BLaER1 treated with 17β-estradiol and CSF1 and Interleukin-3, amounts not matched to agents 10 nM and 100 nM (cell line): Measurements from ENCODE around the gene ZSWIM2.

Source experiments
- H3K27ac ChIP-seq, 11 experiments: shearing (Covaris generic); formaldehyde crosslinking; 2 replicates each; pipeline ENCODE4 v1.8.1; 2022
- H3K27me3 ChIP-seq, 11 experiments: shearing (Covaris generic); formaldehyde crosslinking; 2 replicates each; pipeline ENCODE4 v1.8.1; 2022
- H3K36me3 ChIP-seq, 11 experiments: shearing (Covaris generic); formaldehyde crosslinking; 2 replicates each; pipeline ENCODE4 v1.8.1; 2022
- H3K4me1 ChIP-seq, 10 experiments: shearing (Covaris generic); formaldehyde crosslinking; 2 replicates each; pipeline ENCODE4 v1.8.1; 2022
- H3K4me2 ChIP-seq, 11 experiments: shearing (Covaris generic); formaldehyde crosslinking; 2 replicates each; pipeline ENCODE4 v1.8.1; 2022
- H3K4me3 ChIP-seq, 10 experiments: shearing (Covaris generic); formaldehyde crosslinking; 2 replicates each; pipeline ENCODE4 v1.8.1; 2022
- H3K9ac ChIP-seq, 11 experiments: shearing (Covaris generic); formaldehyde crosslinking; 2 replicates each; pipeline ENCODE4 v1.8.1; 2022
- H3K9me3 ChIP-seq, 11 experiments: shearing (Covaris generic); formaldehyde crosslinking; replicated peaks in 1 of 11; 2 replicates each; pipeline ENCODE4 v1.8.1; 2022
- H4K20me1 ChIP-seq, 11 experiments: shearing (Covaris generic); formaldehyde crosslinking; 2 replicates each; pipeline ENCODE4 v1.8.1; 2022
- Cebpa-rat ChIP-seq, 11 experiments: shearing (Covaris generic); IDR thresholded peaks; 2 replicates each; pipeline ENCODE4 v1.8.1; 2022

Gene ZSWIM2

GRCh38 chr2:186884587-186884986, 35.6 kb upstream of the ZSWIM2 start:
- Histone ChIP-seq H3K4me2 (no peak overlapping the region), H3K36me3 (no peaks in the 10 kb centered on the region), H4K20me1 (no peaks in the 10 kb centered on the region), H3K4me1 (peaks cover 0 to 12% (median 5%) of the 10 kb centered on the region in 10 experiments; a peak in 9 of 20 replicates), H3K27ac (no peak overlapping the region), H3K9ac (no peak overlapping the region), H3K27me3 (no peaks in the 10 kb centered on the region), H3K9me3 (peaks cover 8 to 18% (median 13%) of the 10 kb centered on the region in 11 experiments; a peak in 17 of 22 replicates), H3K4me3 (no peak overlapping the region)
- no peak for TF ChIP-seq Cebpa-rat (IDR thresholded peaks at IDR 0.05)

GRCh38 chr2:186883666-186884065, 34.7 kb upstream of the ZSWIM2 start:
- TF ChIP-seq Cebpa-rat (IDR thresholded peaks at IDR 0.05), result no peak
- no peak overlapping the region for H3K4me3 ChIP-seq
- H3K9ac ChIP-seq, result no peak overlapping the region
- H3K27me3 ChIP-seq, result no peaks in the 10 kb centered on the region
- H4K20me1 ChIP-seq, result no peaks in the 10 kb centered on the region
- no peak overlapping the region for H3K4me2 ChIP-seq
- H3K36me3 ChIP-seq, result no peaks in the 10 kb centered on the region
- H3K4me1 ChIP-seq, result peaks cover 0 to 12% (median 5%) of the 10 kb centered on the region in 10 experiments; a peak in 9 of 20 replicates
- H3K9me3 ChIP-seq, result peaks cover 8 to 18% (median 13%) of the 10 kb centered on the region in 11 experiments; a peak in 17 of 22 replicates
- no peak overlapping the region for H3K27ac ChIP-seq

GRCh38 chr2:186882511-186883071, 33.6 kb upstream of the ZSWIM2 start:
- H4K20me1 ChIP-seq, result no peaks in the 10 kb centered on the region
- peaks cover 0 to 12% (median 5%) of the 10 kb centered on the region in 10 experiments; a peak in 9 of 20 replicates for H3K4me1 ChIP-seq
- TF ChIP-seq Cebpa-rat (IDR thresholded peaks at IDR 0.05), result no peak
- no peaks in the 10 kb centered on the region for H3K27me3 ChIP-seq
- H3K9me3 ChIP-seq, result peaks cover 8 to 18% (median 13%) of the 10 kb centered on the region in 11 experiments; a peak in 17 of 22 replicates
- no peak overlapping the region for H3K4me2 ChIP-seq
- H3K27ac ChIP-seq, result no peak overlapping the region
- H3K9ac ChIP-seq, result no peak overlapping the region
- no peak overlapping the region for H3K4me3 ChIP-seq
- no peaks in the 10 kb centered on the region for H3K36me3 ChIP-seq

- Histone ChIP-seq H4K20me1 (no peaks in the 10 kb centered on the region), H3K4me1 (peaks cover 0 to 6% (median 0%) of the 10 kb centered on the region in 10 experiments; a peak in 3 of 20 replicates), H3K9me3 (peaks cover 8 to 18% (median 13%) of the 10 kb centered on the region in 11 experiments; a peak in 17 of 22 replicates), H3K4me3 (no peak overlapping the region), H3K4me2 (no peak overlapping the region), H3K9ac (no peak overlapping the region), H3K36me3 (no peaks in the 10 kb centered on the region), H3K27me3 (no peaks in the 10 kb centered on the region), H3K27ac (no peak overlapping the region)
- no peak for TF ChIP-seq Cebpa-rat (IDR thresholded peaks at IDR 0.05)
These were observed 32.7 kb upstream of the ZSWIM2 start for GRCh38 chr2:186881660-186882059.

GRCh38 chr2:186879312-186879711, 30.3 kb upstream of the ZSWIM2 start:
- Histone ChIP-seq H3K9ac (no peak overlapping the region), H3K4me3 (no peak overlapping the region), H3K4me2 (no peak overlapping the region), H3K27ac (no peak overlapping the region), H3K27me3 (no peaks in the 10 kb centered on the region), H3K9me3 (peaks cover 8 to 18% (median 13%) of the 10 kb centered on the region in 11 experiments; a peak in 17 of 22 replicates), H3K4me1 (no peaks in the 10 kb centered on the region), H3K36me3 (no peaks in the 10 kb centered on the region), H4K20me1 (no peaks in the 10 kb centered on the region)
- TF ChIP-seq Cebpa-rat (IDR thresholded peaks at IDR 0.05), result no peak

- H3K9ac ChIP-seq, result no peak overlapping the region
- no peaks in the 10 kb centered on the region for H4K20me1 ChIP-seq
- no peaks in the 10 kb centered on the region for H3K36me3 ChIP-seq
- no peak for TF ChIP-seq Cebpa-rat (IDR thresholded peaks at IDR 0.05)
- no peak overlapping the region for H3K4me2 ChIP-seq
- H3K27ac ChIP-seq, result no peak overlapping the region
- no peaks in the 10 kb centered on the region for H3K4me1 ChIP-seq
- H3K4me3 ChIP-seq, result no peak overlapping the region
- H3K27me3 ChIP-seq, result no peaks in the 10 kb centered on the region
- no peaks in the 10 kb centered on the region for H3K9me3 ChIP-seq
These were observed 25.7 kb upstream of the ZSWIM2 start for GRCh38 chr2:186874713-186875112.

- Histone ChIP-seq H3K4me3 (no peak overlapping the region), H3K4me1 (no peaks in the 10 kb centered on the region), H3K27me3 (no peaks in the 10 kb centered on the region), H3K9ac (no peak overlapping the region), H3K27ac (no peak overlapping the region), H4K20me1 (no peaks in the 10 kb centered on the region), H3K4me2 (no peak overlapping the region), H3K36me3 (no peaks in the 10 kb centered on the region), H3K9me3 (peaks cover 0 to 5% (median 0%) of the 10 kb centered on the region in 11 experiments; a peak in 1 of 22 replicates)
- no peak for TF ChIP-seq Cebpa-rat (IDR thresholded peaks at IDR 0.05)
These were observed 22.9 kb upstream of the ZSWIM2 start for GRCh38 chr2:186871881-186872280.

- Histone ChIP-seq H3K4me1 (no peaks in the 10 kb centered on the region), H3K9ac (no peak overlapping the region), H4K20me1 (no peaks in the 10 kb centered on the region), H3K27me3 (no peaks in the 10 kb centered on the region), H3K4me2 (no peak overlapping the region), H3K9me3 (peaks cover 0 to 5% (median 0%) of the 10 kb centered on the region in 11 experiments; a peak in 1 of 22 replicates), H3K36me3 (no peaks in the 10 kb centered on the region), H3K27ac (no peak overlapping the region), H3K4me3 (no peak overlapping the region)
- TF ChIP-seq Cebpa-rat (IDR thresholded peaks at IDR 0.05), result no peak
These were observed 19.4 kb upstream of the ZSWIM2 start for GRCh38 chr2:186868344-186868743.

- TF ChIP-seq Cebpa-rat (IDR thresholded peaks at IDR 0.05), result no peak
- H3K4me3 ChIP-seq, result no peak overlapping the region
- no peaks in the 10 kb centered on the region for H3K27me3 ChIP-seq
- no peak overlapping the region for H3K9ac ChIP-seq
- no peaks in the 10 kb centered on the region for H4K20me1 ChIP-seq
- peaks cover 0 to 5% (median 0%) of the 10 kb centered on the region in 11 experiments; a peak in 1 of 22 replicates for H3K9me3 ChIP-seq
- no peak overlapping the region for H3K27ac ChIP-seq
- H3K4me2 ChIP-seq, result no peak overlapping the region
- no peaks in the 10 kb centered on the region for H3K36me3 ChIP-seq
- no peaks in the 10 kb centered on the region for H3K4me1 ChIP-seq
These were observed 14.1 kb upstream of the ZSWIM2 start for GRCh38 chr2:186862869-186863709.
